B cell (primary cell): ENCODE measurements around the gene S100A13. TPM values are rescaled to one million over a fixed set of nuclear protein-coding genes. Genes with fewer than 3 reads are reported as not detected.

ENCODE experiments used
- ATAC-seq: fragments of 200-7000 bp; cut with Tn5 transposase; one replicate; pipeline ENCODE4 v1.10.0; 2021; ENCODE audit warnings: low read depth, mild to moderate bottlenecking, moderate number of reproducible peaks, moderate library complexity
- CTCF ChIA-PET: fragments of 350-600 bp; sonication (Branson Sonifier 250); formaldehyde crosslinking; loops from one replicate; lab custom pipeline; 2021; ENCODE audit warnings: antibody characterized with exemption, inconsistent platforms; lab: Charles Lee
- POLR2A ChIA-PET: fragments of 350-600 bp; sonication (Branson Sonifier 250); formaldehyde crosslinking; loops from one replicate; lab custom pipeline; 2021; ENCODE audit warnings: antibody characterized with exemption; lab: Charles Lee
- DNase-seq: peaks from one replicate; pipeline ENCODE4 v3.0.0; 2013
- H2AFZ ChIP-seq: 2 replicates; pipeline ENCODE4 v1.6.1; 2012; ENCODE audit warnings: mild to moderate bottlenecking, low read depth, low read length; ENCODE audit not compliant: insufficient read depth, poor library complexity, severe bottlenecking
- H3K27ac ChIP-seq, 2 donors: 1 replicate in 1 of 2; 2 replicates in 1 of 2; pipeline ENCODE4 v1.5.1; 2012 to 2013; ENCODE audit warnings: low read length in 2 of 2, mild to moderate bottlenecking in 2 of 2, moderate library complexity in 1 of 2
- H3K27me3 ChIP-seq, 4 experiments: fragments of 200-600 bp in 1 of 4; sonication (generic) in 1 of 4; replicated peaks in 1 of 4; 1 replicate in 2 of 4; 2 replicates in 2 of 4; pipeline versions ENCODE4 v1.6.1 to v1.7.0; 2013 to 2016; ENCODE audit warnings: low read length in 3 of 4, mild to moderate bottlenecking in 2 of 4, mixed read lengths in 1 of 4, moderate library complexity in 1 of 4; ENCODE audit not compliant: insufficient read depth in 4 of 4, control insufficient read depth in 3 of 4; ENCODE audit errors: control extremely low read depth in 1 of 4
- H3K36me3 ChIP-seq, 2 experiments: replicated peaks in 1 of 2; 1 replicate in 1 of 2; 2 replicates in 1 of 2; pipeline versions ENCODE4 v1.6.1 to v1.7.1; 2013; ENCODE audit warnings: low read length in 1 of 2; ENCODE audit not compliant: insufficient read depth in 2 of 2, control insufficient read depth in 1 of 2; ENCODE audit errors: control extremely low read depth in 1 of 2, extremely low read depth in 1 of 2
- H3K4me1 ChIP-seq, 2 donors: fragments of 200-600 bp in 1 of 2; sonication (generic) in 1 of 2; 1 replicate in 1 of 2; 2 replicates in 1 of 2; pipeline versions ENCODE4 v1.5.1 to v1.6.1; 2013 to 2017; ENCODE audit warnings: low read length in 2 of 2; ENCODE audit not compliant: control insufficient read depth in 2 of 2, insufficient read depth in 2 of 2
- H3K4me2 ChIP-seq: replicated peaks from 2 replicates; pipeline ENCODE3; 2012; ENCODE audit warnings: mild to moderate bottlenecking, low read depth, low read length; ENCODE audit not compliant: poor library complexity, severe bottlenecking
- H3K4me3 ChIP-seq, 5 experiments: fragments of 200-600 bp in 1 of 5; sonication (generic) in 1 of 5; 1 replicate in 3 of 5; 2 replicates in 2 of 5; pipeline versions ENCODE4 v1.5.1 to v1.7.0; 2011 to 2016; ENCODE audit warnings: low read length in 4 of 5, mild to moderate bottlenecking in 4 of 5, low read depth in 2 of 5, control low read depth in 1 of 5, moderate library complexity in 1 of 5; ENCODE audit not compliant: insufficient read depth in 1 of 5; ENCODE audit errors: control extremely low read depth in 1 of 5, extremely low read depth in 1 of 5
- H3K79me2 ChIP-seq: fragments of 200-600 bp; sonication (generic); one replicate; pipeline ENCODE4 v1.6.0; 2016; ENCODE audit warnings: low read length; ENCODE audit not compliant: control insufficient read depth, insufficient read depth
- H3K9ac ChIP-seq: fragments of 200-600 bp; sonication (generic); 2 replicates; pipeline ENCODE4 v1.6.1; 2017; ENCODE audit warnings: mild to moderate bottlenecking, low read length, moderate library complexity
- H3K9me3 ChIP-seq, 3 donors: one replicate each; pipeline versions ENCODE4 v1.6.1 to v1.7.1; 2013; ENCODE audit warnings: low read length in 2 of 3; ENCODE audit not compliant: control insufficient read depth in 2 of 3, insufficient read depth in 1 of 3; ENCODE audit errors: control extremely low read depth in 1 of 3
- H4K20me1 ChIP-seq: 2 replicates; pipeline ENCODE4 v1.6.0; 2012; ENCODE audit warnings: mild to moderate bottlenecking, low read length; ENCODE audit not compliant: insufficient read depth, control insufficient read depth, poor library complexity, severe bottlenecking
- H3K27ac Mint-ChIP-seq: one replicate; pipeline ENCODE4 v1.8.0; 2021; ENCODE audit warnings: mixed read lengths
- H3K27me3 Mint-ChIP-seq: one replicate; pipeline ENCODE4 v1.8.0; 2021; ENCODE audit warnings: mixed read lengths
- H3K4me1 Mint-ChIP-seq: one replicate; pipeline ENCODE4 v1.8.0; 2021; ENCODE audit warnings: mixed read lengths
- H3K4me3 Mint-ChIP-seq: one replicate; pipeline ENCODE4 v1.8.0; 2021; ENCODE audit warnings: mixed read lengths
- H3K9me3 Mint-ChIP-seq: one replicate; pipeline ENCODE4 v1.8.0; 2022; ENCODE audit warnings: mixed read lengths; ENCODE audit not compliant: insufficient read depth
- CTCF ChIP-seq: fragments of 200-600 bp; IDR thresholded peaks from one replicate; pipeline ENCODE4 v1.8.0; 2022; ENCODE audit warnings: antibody characterized with exemption, mild to moderate bottlenecking
- EZH2 ChIP-seq: IDR thresholded peaks from 2 replicates; pipeline ENCODE4 v1.6.1; 2012; ENCODE audit warnings: borderline replicate concordance, low read depth, mild to moderate bottlenecking, moderate library complexity, low read length; ENCODE audit not compliant: insufficient read depth, poor library complexity, severe bottlenecking
- WGBS: methylation state at CpG from one replicate; pipeline ENCODE4 v1.1.5; 2013; ENCODE audit warnings: missing lambda C conversion rate; ENCODE audit not compliant: insufficient coverage; 5-methylcytosine and 5-hydroxymethylcytosine counted together
- intact Hi-C: fragments of 100-400 bp; cut with micrococcal nuclease; formaldehyde crosslinking; loops from one replicate; pipeline ENCODE4 v1.10.0; 2022
- polyA plus RNA-seq: library from polyadenylated mRNA; depleted of rRNA; stranded (reverse); fragments of >200 nt; gene quantifications from 2 replicates; pipeline ENCODE4 v1.2.3, GENCODE V29; 2012
- total RNA-seq, 2 donors: library from RNA; stranded (reverse); fragments of 120-200 nt in 1 of 2; gene quantifications; 1 replicate in 1 of 2; 2 replicates in 1 of 2; pipeline versions ENCODE4 v1.2.3 to v1.2.4, GENCODE V29; 2013 to 2022

Gene S100A13
- total and polyA plus RNA-seq, 2 donors (not counting 1 experiment from before 2014, with no cell fraction given), result 9.8 to 17.8 TPM

- no peak within 1 kb of the TSS for H3K4me2 ChIP-seq
- Mint-ChIP-seq H3K27me3 (no peaks in the 10 kb centered on the region), H3K9me3 (no peaks in the 10 kb centered on the region), H3K4me3 (no peak within 1 kb of the TSS), H3K27ac (no peak within 1 kb of the TSS), H3K4me1 (no peaks in the 10 kb centered on the region)
- intact Hi-C loops, result no loop called here
- DNase-seq (no peak), ATAC-seq (no peak)
- H3K4me3 ChIP-seq, result no peak within 1 kb of the TSS
- no peaks in the 10 kb centered on the region for H3K36me3 ChIP-seq
- H3K27ac ChIP-seq, result no peak within 1 kb of the TSS
- POLR2A ChIA-PET, result no interaction called here
- TF ChIP-seq CTCF, result no peak
- TF ChIP-seq EZH2, result no peak
- CTCF ChIA-PET, result interaction anchor here (0.5 to 0.7 kb wide), 2 partner anchors 44 to 106 kb away, joined by 3 read pairs; no protein-coding TSS in a partner anchor
- H3K4me1 ChIP-seq, result peaks cover 10% of the 10 kb centered on the region in 2 donors
- no peaks in the 10 kb centered on the region for H3K79me2 ChIP-seq
- no peaks in the 10 kb centered on the region for H3K27me3 ChIP-seq
- H3K9me3 ChIP-seq, result no peaks in the 10 kb centered on the region
- WGBS, result 87% methylated on average over 6 of the region's 10 CpGs
- H3K9ac ChIP-seq, result no peak within 1 kb of the TSS
- H4K20me1 ChIP-seq, result no peaks in the 10 kb centered on the region
- H2AFZ ChIP-seq, result peak within 1 kb of the TSS; percentile 53
Observed at GRCh38 chr1:153616144-153616916, 11.0 kb downstream of the S100A13 start, which contains the start of gene S100A14. Gene S100A14, minus strand, starts transcription at chr1:153616325. Its CDS starts 467 bp downstream, at chr1:153615858.

- Histone ChIP-seq H4K20me1 (no peaks in the 10 kb centered on the region), H3K27me3 (no peaks in the 10 kb centered on the region), H3K4me1 (peaks cover 10% of the 10 kb centered on the region in 2 donors), H3K4me2 (no peak overlapping the region), H3K36me3 (no peaks in the 10 kb centered on the region), H3K9me3 (no peaks in the 10 kb centered on the region), H3K9ac (no peak overlapping the region), H3K79me2 (no peaks in the 10 kb centered on the region), H3K4me3 (no peak overlapping the region), H3K27ac (no peak overlapping the region), H2AFZ (no peak overlapping the region)
- Mint-ChIP-seq H3K4me1 (no peaks in the 10 kb centered on the region), H3K27ac (no peak overlapping the region), H3K9me3 (no peaks in the 10 kb centered on the region), H3K4me3 (no peak overlapping the region), H3K27me3 (no peaks in the 10 kb centered on the region)
- TF ChIP-seq CTCF (no peak), EZH2 (no peak)
- WGBS, result no CpG with 5 or more reads among the region's 2 CpGs
- ATAC-seq (no peak), DNase-seq (no peak)
- intact Hi-C loops, result no loop called here
- POLR2A ChIA-PET, result no interaction called here
- CTCF ChIA-PET, result interaction anchor here (1.0 to 1.3 kb wide), 2 partner anchors 11 to 47 kb away, joined by 3 read pairs; no protein-coding TSS in a partner anchor
Observed at GRCh38 chr1:153615406-153615805, 11.9 kb downstream of the S100A13 start.
